SK-N-SH treated with all-trans-retinoic acid at 6 μM for 48 hours (cell line): ENCODE measurements around the gene CIC.

ENCODE experiments used
- ATAC-seq: fragments of 200-7000 bp; cut with Tn5 transposase; 3 replicates; pipeline ENCODE4 v1.9.1; 2020; ENCODE audit warnings: mild to moderate bottlenecking, moderate library complexity
- ARNTL ChIP-seq: fragments of 450-650 bp; formaldehyde crosslinking; IDR thresholded peaks from 2 replicates; pipeline ENCODE4 v1.5.0; 2020; ENCODE audit warnings: low read depth, mild to moderate bottlenecking, moderate library complexity, borderline replicate concordance
- BACH2 ChIP-seq: fragments of 250-450 bp; sonication (Bioruptor Pico); IDR thresholded peaks from 2 replicates; pipeline ENCODE4 v1.9.0; 2021; ENCODE audit warnings: mild to moderate bottlenecking, borderline replicate concordance
- CSDC2 ChIP-seq: fragments of 250-450 bp; sonication (Bioruptor Pico); IDR thresholded peaks from 2 replicates; pipeline ENCODE4 v1.5.0; 2020; ENCODE audit warnings: mild to moderate bottlenecking, moderate library complexity
- ESRRG ChIP-seq: fragments of 250-450 bp; sonication (Bioruptor Pico); IDR thresholded peaks from 2 replicates; pipeline ENCODE4 v1.6.1; 2021; ENCODE audit warnings: mild to moderate bottlenecking
- GLIS3 ChIP-seq: fragments of 250-450 bp; sonication (Bioruptor Pico); IDR thresholded peaks from 2 replicates; pipeline ENCODE4 v1.5.0; 2020; ENCODE audit warnings: mild to moderate bottlenecking, moderate library complexity
- ISL1 ChIP-seq: fragments of 250-450 bp; sonication (Bioruptor Pico); IDR thresholded peaks from 2 replicates; pipeline ENCODE4 v2.1.2; 2022; ENCODE audit warnings: mild to moderate bottlenecking, moderate library complexity
- OSR1 ChIP-seq: fragments of 250-450 bp; sonication (Bioruptor Pico); IDR thresholded peaks from 2 replicates; pipeline ENCODE4 v1.8.0; 2022; ENCODE audit warnings: moderate library complexity, mild to moderate bottlenecking, inconsistent platforms
- PATZ1 ChIP-seq: fragments of 250-450 bp; sonication (Bioruptor Pico); IDR thresholded peaks from 2 replicates; pipeline ENCODE4 v1.8.0; 2020; ENCODE audit warnings: mild to moderate bottlenecking, moderate library complexity, borderline replicate concordance
- PPARA ChIP-seq: fragments of 250-450 bp; sonication (Bioruptor Pico); IDR thresholded peaks from 2 replicates; pipeline ENCODE4 v1.5.0; 2020; ENCODE audit warnings: mild to moderate bottlenecking, borderline replicate concordance
- RARB ChIP-seq: fragments of 250-450 bp; sonication (Bioruptor Pico); IDR thresholded peaks from 2 replicates; pipeline ENCODE4 v1.8.0; 2021; ENCODE audit warnings: mild to moderate bottlenecking, moderate library complexity
- SNAI2 ChIP-seq: fragments of 250-450 bp; sonication (Bioruptor Pico); IDR thresholded peaks from 2 replicates; pipeline ENCODE4 v1.5.0; 2020; ENCODE audit warnings: mild to moderate bottlenecking, moderate library complexity
- TCF4 ChIP-seq: fragments of 250-450 bp; sonication (Bioruptor Pico); IDR thresholded peaks from 2 replicates; pipeline ENCODE4 v1.8.0; 2021; ENCODE audit warnings: mild to moderate bottlenecking, moderate library complexity, borderline replicate concordance
- TOX ChIP-seq: fragments of 250-450 bp; sonication (Bioruptor Pico); IDR thresholded peaks from 2 replicates; pipeline ENCODE4 v1.8.0; 2021; ENCODE audit warnings: mild to moderate bottlenecking, moderate library complexity, borderline replicate concordance
- TSHZ2 ChIP-seq: fragments of 250-450 bp; sonication (Bioruptor Pico); IDR thresholded peaks from 2 replicates; pipeline ENCODE4 v1.5.0; 2020; ENCODE audit warnings: mild to moderate bottlenecking, moderate library complexity
- ZC3H10 ChIP-seq: fragments of 250-450 bp; sonication (Bioruptor Pico); IDR thresholded peaks from 2 replicates; pipeline ENCODE4 v1.5.1; 2021; ENCODE audit warnings: mild to moderate bottlenecking, moderate library complexity
- ZFP3 ChIP-seq: fragments of 250-450 bp; sonication (Bioruptor Pico); IDR thresholded peaks from 2 replicates; pipeline ENCODE4 v1.5.0; 2020; ENCODE audit warnings: mild to moderate bottlenecking, moderate library complexity
- ZFP30 ChIP-seq: fragments of 450-650 bp; formaldehyde crosslinking; IDR thresholded peaks from 2 replicates; pipeline ENCODE4 v1.5.0; 2022; ENCODE audit warnings: mild to moderate bottlenecking, moderate library complexity
- ZNF565 ChIP-seq: fragments of 450-650 bp; formaldehyde crosslinking; conservative IDR thresholded peaks from 2 replicates; pipeline ENCODE4 v1.5.0; 2020; ENCODE audit warnings: low read depth, mild to moderate bottlenecking, moderate library complexity
- TF ChIP-seq, protein P1 (sequence below): fragments of 250-450 bp; sonication (Bioruptor Pico); IDR thresholded peaks from 2 replicates; pipeline ENCODE4 v1.5.1; 2021; ENCODE audit warnings: mild to moderate bottlenecking, moderate library complexity

Gene CIC

DNA sequence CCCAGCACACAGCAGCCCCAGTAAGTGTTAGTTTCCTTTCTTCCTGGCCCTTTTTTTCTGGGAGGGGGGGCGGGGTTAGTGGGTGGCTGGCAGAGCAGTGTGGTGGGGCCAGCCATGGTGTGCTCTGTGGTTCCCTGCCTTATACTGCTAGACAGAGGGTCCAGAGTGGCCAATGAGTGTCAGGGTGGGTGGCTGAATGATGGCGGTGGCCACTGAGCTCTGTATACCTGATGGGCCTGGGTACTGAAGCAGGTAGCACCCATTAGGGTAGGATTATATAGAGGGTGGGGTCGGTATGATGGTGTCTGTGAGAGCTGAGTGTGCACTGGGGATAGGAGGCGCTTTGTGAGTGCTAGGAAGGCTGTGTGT is 13.8 kb downstream of the CIC start:
- no peak for ATAC-seq
- TF ChIP-seq PPARA (CRISPR knock-in tag) (no peak), CSDC2 (CRISPR knock-in tag) (no peak), GLIS3 (no peak), ARNTL (no peak), OSR1 (CRISPR knock-in tag) (no peak), ZFP3 (CRISPR knock-in tag) (no peak), TCF4 (CRISPR knock-in tag) (no peak), BACH2 (no peak), ZFP30 (no peak), TOX (no peak), RARB (CRISPR knock-in tag) (no peak)
- TF ChIP-seq, protein P1, sequence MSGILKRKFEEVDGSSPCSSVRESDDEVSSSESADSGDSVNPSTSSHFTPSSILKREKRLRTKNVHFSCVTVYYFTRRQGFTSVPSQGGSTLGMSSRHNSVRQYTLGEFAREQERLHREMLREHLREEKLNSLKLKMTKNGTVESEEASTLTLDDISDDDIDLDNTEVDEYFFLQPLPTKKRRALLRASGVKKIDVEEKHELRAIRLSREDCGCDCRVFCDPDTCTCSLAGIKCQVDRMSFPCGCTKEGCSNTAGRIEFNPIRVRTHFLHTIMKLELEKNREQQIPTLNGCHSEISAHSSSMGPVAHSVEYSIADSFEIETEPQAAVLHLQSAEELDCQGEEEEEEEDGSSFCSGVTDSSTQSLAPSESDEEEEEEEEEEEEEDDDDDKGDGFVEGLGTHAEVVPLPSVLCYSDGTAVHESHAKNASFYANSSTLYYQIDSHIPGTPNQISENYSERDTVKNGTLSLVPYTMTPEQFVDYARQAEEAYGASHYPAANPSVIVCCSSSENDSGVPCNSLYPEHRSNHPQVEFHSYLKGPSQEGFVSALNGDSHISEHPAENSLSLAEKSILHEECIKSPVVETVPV (CRISPR knock-in tag), result no peak

DNA sequence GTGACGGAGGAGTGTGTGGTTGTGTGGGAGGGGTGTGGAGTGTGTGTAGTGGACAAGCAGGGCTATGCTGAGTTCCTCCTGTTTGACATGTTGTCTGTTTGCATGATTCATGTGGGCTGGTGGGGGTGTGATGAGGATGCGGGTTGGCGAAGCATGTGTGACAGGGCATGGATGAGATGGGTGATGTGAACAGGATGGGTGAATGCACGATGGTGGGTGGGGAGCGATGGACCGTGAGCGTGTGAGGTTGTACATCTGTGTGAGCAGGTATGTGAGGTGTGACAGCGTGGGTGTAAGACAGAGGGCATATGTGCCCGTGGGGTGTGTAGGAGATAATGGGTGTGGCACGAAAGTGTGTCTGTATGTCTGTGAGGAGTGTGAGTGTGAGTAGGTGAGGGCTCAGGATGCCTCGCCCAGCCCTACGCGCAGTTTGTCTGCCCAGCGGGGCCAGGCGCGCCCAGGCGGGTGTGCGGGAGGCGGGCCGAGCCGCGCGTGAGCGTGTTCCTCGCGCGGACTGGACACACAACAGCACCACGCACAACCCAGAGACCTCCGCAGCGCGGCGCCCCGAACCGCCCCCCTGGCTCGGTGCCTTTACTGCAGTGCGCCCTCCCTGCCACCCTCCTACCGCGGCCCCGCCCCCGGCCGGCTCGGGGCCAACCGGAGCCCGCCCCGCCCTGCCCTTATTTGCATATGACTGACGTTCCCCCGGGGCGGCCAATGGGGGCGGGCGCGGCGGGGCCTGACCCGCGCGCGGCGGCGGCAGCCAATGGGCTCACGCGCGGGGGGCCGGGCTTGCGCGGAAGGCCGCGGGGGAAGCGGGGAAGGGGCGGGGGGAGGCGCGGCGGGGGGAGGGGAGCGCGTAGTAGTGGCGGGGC is 14.4 kb downstream of the CIC start:
- peak; percentile 39 for ATAC-seq
- no peak for TF ChIP-seq TOX
- TF ChIP-seq ISL1 (CRISPR knock-in tag), result no peak
- TF ChIP-seq RARB (CRISPR knock-in tag), result no peak
- TF ChIP-seq, all 23 proteins: peak for 0

- TF ChIP-seq PATZ1 (CRISPR knock-in tag) (no peak), SNAI2 (CRISPR knock-in tag) (no peak), ESRRG (CRISPR knock-in tag) (no peak), RARB (CRISPR knock-in tag) (no peak), ZNF565 (CRISPR knock-in tag) (no peak)
- TF ChIP-seq, protein P1 (CRISPR knock-in tag), result no peak
- no peak for ATAC-seq
Measured at GRCh38 chr19:42284066-42284501, 15.0 kb downstream of the CIC start.

DNA sequence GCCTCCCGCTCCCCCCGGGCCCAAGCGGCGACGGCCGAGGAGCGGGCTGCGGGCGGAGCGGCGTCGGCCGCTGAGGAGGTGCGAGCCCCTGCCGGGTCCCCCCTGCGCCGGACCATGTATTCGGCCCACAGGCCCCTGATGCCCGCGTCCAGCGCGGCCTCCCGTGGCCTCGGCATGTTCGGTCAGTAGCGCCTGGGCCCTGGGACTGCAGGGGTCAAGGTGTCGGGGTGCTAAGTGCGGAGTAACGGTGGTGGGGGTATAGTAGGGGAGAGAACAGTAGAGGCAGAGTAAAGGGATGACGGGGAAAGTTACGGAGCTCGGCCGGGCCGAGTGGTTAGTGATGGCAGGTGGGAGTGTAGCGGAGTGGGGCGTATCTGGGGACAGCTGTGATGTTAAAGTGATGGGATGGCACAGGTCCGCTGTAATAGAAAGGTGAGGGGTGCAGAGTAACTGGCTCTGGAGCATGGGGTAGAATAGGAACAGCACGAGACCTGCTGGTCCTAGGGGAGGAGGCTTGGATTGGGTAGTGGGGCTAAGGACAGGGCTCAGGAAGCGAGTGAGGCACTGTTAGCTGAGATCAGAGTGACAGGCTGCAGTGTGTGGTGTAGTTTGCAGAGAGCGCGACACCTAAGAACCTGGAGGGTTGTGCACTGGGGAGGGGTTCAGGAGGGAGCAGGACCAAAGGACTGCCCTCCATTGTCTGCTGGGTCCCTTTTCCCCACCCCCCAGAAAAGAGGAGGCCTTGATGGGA is 15.7 kb downstream of the CIC start:
- ATAC-seq, result no peak
- TF ChIP-seq CSDC2 (CRISPR knock-in tag), result no peak
- no peak for TF ChIP-seq ZC3H10 (CRISPR knock-in tag)
- no peak for TF ChIP-seq GLIS3
- no peak for TF ChIP-seq SNAI2 (CRISPR knock-in tag)
- no peak for TF ChIP-seq PPARA (CRISPR knock-in tag)
- TF ChIP-seq TSHZ2 (CRISPR knock-in tag), result no peak
- TF ChIP-seq ISL1 (CRISPR knock-in tag), result no peak
- no peak for TF ChIP-seq PATZ1 (CRISPR knock-in tag)
- TF ChIP-seq ESRRG (CRISPR knock-in tag), result no peak
